HG03066 (cell line): Measurements from ENCODE around the gene LRRC8E.
"Not testable (repeated sequence)": the region's sequence is repeated elsewhere in the genome, so short reads cannot be mapped to it uniquely, and the experiment has no call there.

Source experiments
- ATAC-seq: cut with Tn5 transposase; IDR thresholded peaks from one replicate; pipeline ENCODE4 v1.9.1; 2021; ENCODE audit warnings: low read depth; ENCODE audit not compliant: unreplicated experiment

The LRRC8E gene

GRCh38 chr19:7916103-7916954 lies 28.0 kb downstream of the LRRC8E start:
- ATAC-seq: no peak

GRCh38 chr19:7916955-7917266 lies 28.6 kb downstream of the LRRC8E start:
- no peak for ATAC-seq

- ATAC-seq: no peak
Measured at GRCh38 chr19:7917267-7918061, 29.2 kb downstream of the LRRC8E start.

- not testable (repeated sequence) for ATAC-seq
Measured at GRCh38 chr19:7918062-7918614, 29.8 kb downstream of the LRRC8E start.

DNA sequence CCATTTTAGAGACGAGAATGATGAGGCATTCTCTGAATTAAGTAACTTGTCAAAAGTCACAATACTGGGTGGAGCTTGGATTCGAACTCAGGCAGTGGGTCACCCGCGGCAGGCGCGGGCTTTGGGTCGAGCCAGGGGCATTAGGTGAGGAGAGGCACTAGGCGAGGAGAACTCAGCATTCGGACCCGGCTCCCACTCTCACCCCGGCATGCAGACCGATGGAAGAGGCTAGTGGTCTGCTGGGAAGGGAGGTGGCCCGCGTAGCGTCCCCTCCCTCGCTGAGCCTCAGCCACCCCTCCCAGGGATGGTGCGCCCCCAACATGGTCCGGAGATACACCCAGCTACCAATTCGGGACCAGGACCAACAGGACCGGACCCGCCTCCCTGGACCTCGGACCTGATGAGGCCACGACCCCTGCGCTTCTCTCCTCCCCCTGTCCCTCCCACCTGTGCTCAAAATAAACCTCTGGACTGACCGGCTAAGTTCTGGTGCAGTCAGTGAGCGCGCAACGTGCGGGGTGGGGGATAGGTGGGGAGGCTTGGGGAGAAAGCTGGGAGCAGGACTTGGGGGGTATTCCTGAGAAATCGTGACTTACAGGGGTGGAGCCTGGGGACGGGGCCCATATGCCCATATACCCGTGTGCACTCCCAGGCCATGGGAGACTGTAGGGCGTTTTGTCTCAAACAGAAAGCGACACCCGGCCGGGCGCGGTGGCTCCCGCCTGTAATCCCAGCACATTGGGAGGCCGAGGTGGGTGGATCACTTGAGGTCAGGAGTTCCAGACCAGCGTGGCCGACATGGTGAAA lies 30.5 kb downstream of the LRRC8E start:
- ATAC-seq: no peak

DNA sequence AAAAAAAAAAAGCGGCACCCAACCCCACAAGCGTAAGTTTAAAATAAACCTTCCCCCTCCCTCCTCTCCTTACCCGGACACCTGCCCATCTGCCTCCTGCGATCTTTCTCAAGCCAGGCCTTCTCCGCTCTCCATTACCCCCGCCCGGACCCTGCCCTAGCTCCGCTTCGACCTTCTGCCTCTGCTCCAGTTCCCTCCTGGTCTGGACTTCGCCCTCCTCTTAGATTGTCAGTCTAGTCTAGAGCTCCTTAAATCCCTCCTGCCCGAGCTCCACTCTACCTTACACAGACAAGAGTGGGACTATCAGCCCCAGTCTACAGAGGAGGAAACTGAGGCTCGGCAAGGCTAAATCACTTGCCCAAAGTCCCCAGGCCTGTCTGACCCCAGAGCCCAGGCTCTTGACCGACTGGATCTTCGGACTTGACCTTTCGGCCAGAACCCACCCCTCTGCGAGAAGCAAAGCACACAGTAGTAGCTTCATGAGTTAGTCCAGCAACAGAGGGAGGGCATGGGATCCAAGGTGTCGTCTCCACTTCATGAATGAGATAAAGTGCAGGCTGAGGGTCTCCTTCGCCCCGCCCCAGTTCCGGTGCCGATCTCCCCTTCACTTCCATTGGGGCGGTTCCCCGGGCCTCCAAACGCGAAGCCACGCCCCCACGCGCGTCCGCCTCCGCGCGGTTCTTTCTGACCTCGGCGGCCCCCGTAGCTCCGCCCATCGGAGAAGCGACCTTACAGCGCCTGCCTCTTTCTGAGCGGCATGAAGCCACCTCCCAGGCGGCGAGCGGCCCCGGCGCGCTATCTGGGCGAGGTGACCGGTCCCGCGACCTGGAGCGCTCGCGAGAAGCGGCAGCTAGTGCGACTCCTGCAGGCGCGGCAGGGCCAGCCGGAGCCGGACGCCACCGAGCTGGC lies 31.6 kb downstream of the LRRC8E start, which contains the start of gene SNAPC2:
Gene SNAPC2 (plus strand): TSS at position 729 of the 909 bp plus-strand sequence. CDS start 29 bp downstream, at position 758.
- ATAC-seq: peak; percentile 39

DNA sequence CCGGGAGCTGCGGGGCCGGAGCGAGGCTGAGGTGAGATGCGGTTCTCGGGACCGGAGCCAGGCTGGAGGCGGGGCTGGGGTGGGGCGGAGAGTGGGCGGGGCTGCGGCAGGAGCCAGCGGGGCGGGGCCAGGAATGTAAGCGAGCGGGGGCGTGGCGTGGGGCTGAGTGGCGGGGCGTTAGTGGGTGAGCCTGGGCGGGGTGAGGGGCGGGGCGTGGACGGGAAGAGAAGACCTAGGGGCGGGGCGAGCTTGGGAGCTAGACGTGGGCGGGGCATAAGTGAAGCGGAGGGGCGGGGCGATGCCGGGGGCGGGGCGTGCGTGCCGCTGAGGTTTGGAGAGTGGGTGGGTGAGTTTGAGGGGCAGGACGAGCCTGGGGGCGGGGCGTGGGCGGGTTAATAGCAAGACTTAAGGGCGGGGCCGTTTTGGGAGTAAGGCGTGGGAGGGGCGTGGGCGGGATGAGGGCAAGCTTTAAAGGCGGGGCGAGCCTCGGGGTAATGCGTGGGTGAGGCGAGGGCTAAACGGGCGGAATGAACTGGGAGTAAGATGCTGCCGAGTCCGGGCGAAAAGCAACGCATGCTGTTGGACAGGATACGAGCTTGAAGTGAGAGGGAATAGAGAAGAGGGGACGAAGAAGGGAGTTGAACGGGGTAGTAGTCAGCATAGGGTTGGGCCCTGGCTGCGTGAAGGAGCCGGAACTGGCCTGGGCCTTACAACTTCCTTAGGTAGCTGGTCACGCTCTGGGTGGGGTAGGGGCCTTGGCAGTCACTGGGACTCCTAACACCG lies 32.4 kb downstream of the LRRC8E start:
- peak; percentile 35 for ATAC-seq

GRCh38 chr19:7921302-7921966 lies 33.1 kb downstream of the LRRC8E start:
- no peak for ATAC-seq

DNA sequence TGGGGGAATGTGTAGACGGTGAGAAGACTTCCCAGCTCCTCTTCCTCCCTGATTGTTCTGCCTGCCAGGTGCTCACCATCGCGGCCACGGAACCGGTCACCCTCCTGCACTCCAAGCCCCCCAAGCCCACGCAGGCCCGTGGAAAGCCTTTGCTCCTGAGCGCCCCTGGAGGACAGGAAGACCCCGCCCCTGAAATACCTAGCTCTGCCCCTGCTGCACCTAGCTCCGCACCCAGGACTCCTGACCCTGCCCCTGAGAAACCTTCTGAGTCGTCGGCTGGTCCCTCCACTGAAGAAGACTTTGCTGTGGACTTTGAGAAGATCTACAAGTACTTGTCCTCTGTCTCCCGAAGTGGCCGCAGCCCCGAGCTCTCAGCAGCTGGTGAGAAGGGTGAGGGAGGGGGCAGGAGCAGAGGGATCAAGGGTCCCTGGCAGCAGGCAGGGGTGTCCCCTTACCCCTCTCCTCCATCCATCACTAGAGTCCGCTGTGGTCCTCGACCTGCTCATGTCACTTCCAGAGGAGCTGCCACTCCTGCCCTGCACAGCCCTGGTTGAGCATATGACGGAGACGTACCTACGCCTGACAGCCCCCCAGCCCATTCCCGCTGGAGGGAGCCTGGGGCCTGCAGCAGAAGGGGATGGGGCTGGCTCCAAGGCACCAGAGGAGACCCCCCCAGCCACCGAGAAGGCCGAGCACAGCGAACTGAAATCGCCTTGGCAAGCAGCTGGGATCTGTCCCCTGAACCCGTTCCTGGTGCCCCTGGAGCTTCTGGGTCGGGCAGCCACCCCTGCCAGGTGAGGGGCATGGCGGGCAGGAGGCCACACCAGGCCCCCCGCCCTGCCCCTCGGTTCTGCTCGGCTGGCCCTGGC lies 33.9 kb downstream of the LRRC8E start:
- ATAC-seq: no peak

DNA sequence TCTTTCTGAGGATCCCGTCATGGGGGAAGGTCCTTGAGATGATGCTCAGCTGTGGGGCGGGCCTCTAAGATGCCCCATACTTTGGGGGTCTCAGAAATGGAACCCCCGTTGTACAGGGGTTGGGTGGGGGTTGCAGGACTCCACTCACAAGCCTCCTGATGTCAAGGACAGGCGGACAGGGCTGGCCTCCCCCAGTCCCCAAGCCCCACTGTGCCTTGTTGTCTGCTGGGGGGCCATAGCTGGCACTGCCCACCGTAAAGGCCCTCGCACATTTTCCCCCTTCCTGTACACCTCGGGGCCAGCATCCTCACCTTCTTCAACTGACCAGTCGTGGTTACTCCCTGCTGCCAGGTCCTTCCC lies 34.5 kb downstream of the LRRC8E start:
- ATAC-seq: no peak

DNA sequence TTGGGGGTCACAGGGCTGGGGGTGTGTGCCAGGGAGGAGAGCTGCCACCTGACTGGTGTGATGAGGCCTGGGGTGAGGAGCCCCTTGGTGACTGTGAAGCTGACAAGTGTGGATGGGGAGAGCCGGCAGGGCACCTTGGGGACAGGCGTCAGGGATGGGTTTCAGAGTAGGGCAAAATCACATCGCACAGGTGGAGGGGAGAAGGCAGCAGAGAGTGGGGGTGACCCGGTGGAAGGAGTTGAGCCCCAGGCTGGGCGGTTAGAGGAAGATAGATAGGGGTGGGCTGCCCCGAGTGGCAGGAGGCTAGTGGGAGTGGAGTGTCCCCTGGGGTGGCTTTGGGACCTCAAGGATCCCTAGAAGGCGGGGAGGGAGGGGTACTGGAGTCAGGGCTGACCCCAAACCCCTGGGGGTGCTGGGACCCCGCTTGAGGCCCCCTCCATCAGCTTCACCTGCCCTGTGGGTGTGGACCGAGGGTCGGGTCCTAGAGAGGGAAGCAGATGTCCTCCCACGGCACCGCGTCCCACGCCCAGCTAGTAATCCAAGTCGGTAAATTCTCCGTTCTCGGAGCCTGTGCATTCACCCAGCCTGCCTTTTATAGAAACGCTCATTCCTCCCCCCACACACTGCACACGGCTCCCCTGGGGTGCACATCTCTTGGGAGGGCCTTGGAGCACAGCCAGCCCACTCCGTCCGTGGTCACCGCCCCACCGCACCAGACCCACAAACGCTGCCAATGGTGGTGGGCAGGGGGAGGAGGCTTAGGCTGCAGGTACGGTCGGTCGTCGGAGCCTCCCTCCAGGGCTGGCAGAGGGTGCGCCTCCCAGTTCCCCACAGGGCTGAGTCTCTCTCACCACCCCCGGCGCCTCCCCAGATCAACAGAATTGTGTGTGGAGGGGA lies 35.2 kb downstream of the LRRC8E start:
- no peak for ATAC-seq

GRCh38 chr19:7924241-7924640 lies 35.9 kb downstream of the LRRC8E start:
- no peak for ATAC-seq

- ATAC-seq: no peak
Measured at GRCh38 chr19:7924651-7925170, 36.4 kb downstream of the LRRC8E start.

- ATAC-seq: no peak
Measured at GRCh38 chr19:7925171-7925851, 37.0 kb downstream of the LRRC8E start.

- ATAC-seq: no peak
Measured at GRCh38 chr19:7926021-7926726, 37.9 kb downstream of the LRRC8E start, which contains the start of gene CTXN1. Gene CTXN1 (minus strand): TSS chr19:7926135. CDS start chr19:7925538, 597 bp downstream.
